HepG2 (cell line): ENCODE measurements around the gene MPV17L2. TPM values are rescaled to one million over a fixed set of nuclear protein-coding genes. Genes with fewer than 3 reads are reported as not detected.

Experiments used
- ATAC-seq: fragments of 200-7000 bp; cut with Tn5 transposase; 3 replicates; pipeline ENCODE4 v1.9.1; 2020; ENCODE audit warnings: mild to moderate bottlenecking, moderate library complexity
- BruUV-seq: library from RNA; stranded (reverse); fragments of 400-500 nt; replicated peaks from 2 replicates; lab custom pipeline; 2021; lab: Mats Ljungman, UMichigan
- CTCF ChIA-PET: fragments of 300-600 bp; formaldehyde crosslinking; extraction: SDS; loops from one replicate; lab custom pipeline; 2021; ENCODE audit warnings: low total read pairs, inconsistent platforms, low intra/inter-chr PET ratio; lab: Yijun Ruan, JAX
- POLR2A ChIA-PET: fragments of 350-600 bp; sonication (Branson Sonifier 250); formaldehyde crosslinking; loops from one replicate; lab custom pipeline; 2020; ENCODE audit warnings: antibody characterized with exemption, inconsistent platforms; lab: Yijun Ruan, JAX
- DNase-seq: peaks from one replicate; pipeline ENCODE4 v3.0.0-alpha.2; 2015; ENCODE audit warnings: low spot score
- FAIRE-seq: peaks from 3 replicates; lab custom pipeline; 2011; peaks lifted over from hg19 to GRCh38; lab: Jason Lieb, UNC
- H2AFZ ChIP-seq: one replicate; pipeline ENCODE4 v1.6.1; 2011; ENCODE audit warnings: low read length, inconsistent platforms
- H3K27ac ChIP-seq: fragments of 300-600 bp; 3 replicates; pipeline ENCODE4 v1.8.0; 2011; ENCODE audit warnings: mixed run types, mild to moderate bottlenecking, mixed read lengths, low read length, inconsistent platforms; ENCODE audit not compliant: insufficient read depth; ENCODE audit errors: extremely low read length
- H3K27me3 ChIP-seq, 2 experiments: fragments of 200-600 bp in 1 of 2; 2 replicates in 1 of 2; 3 replicates in 1 of 2; pipeline versions ENCODE4 v1.6.0 to v1.8.0; 2011; ENCODE audit warnings: low read length in 2 of 2, mild to moderate bottlenecking in 2 of 2, moderate library complexity in 2 of 2, inconsistent platforms in 1 of 2; ENCODE audit not compliant: insufficient read depth in 2 of 2, control insufficient read depth in 1 of 2
- H3K36me3 ChIP-seq, 2 experiments: fragments of 200-600 bp in 1 of 2; replicated peaks in 1 of 2; 2 replicates in 1 of 2; 3 replicates in 1 of 2; pipeline versions ENCODE4 v1.5.1 to v1.8.0; 2011; ENCODE audit warnings: low read length in 2 of 2, inconsistent platforms in 1 of 2; ENCODE audit not compliant: insufficient read depth in 2 of 2, control insufficient read depth in 1 of 2
- H3K4me1 ChIP-seq: 2 replicates; pipeline ENCODE4 v1.5.1; 2012; ENCODE audit warnings: low read length, inconsistent platforms; ENCODE audit not compliant: insufficient read depth
- H3K4me2 ChIP-seq: 2 replicates; pipeline ENCODE4 v1.6.0; 2011; ENCODE audit warnings: low read depth, low read length, inconsistent platforms
- H3K4me3 ChIP-seq, 3 experiments: fragments of 200-600 bp in 1 of 3; sonication (generic), shearing (Covaris generic) in 1 of 3; replicated peaks in 1 of 3; 2 replicates each; pipeline ENCODE4 v1.5.1; 2011 to 2016; ENCODE audit warnings: low read length in 3 of 3, inconsistent platforms in 2 of 3, low read depth in 2 of 3, mild to moderate bottlenecking in 2 of 3, control low read depth in 1 of 3, mixed read lengths in 1 of 3; ENCODE audit not compliant: insufficient read depth in 1 of 3
- H3K79me2 ChIP-seq: one replicate; pipeline ENCODE4 v1.6.1; 2011; ENCODE audit warnings: low read length, inconsistent platforms; ENCODE audit not compliant: insufficient read depth
- H3K9ac ChIP-seq: 2 replicates; pipeline ENCODE4 v1.6.0; 2011; ENCODE audit warnings: mild to moderate bottlenecking, low read depth, low read length, inconsistent platforms; ENCODE audit not compliant: insufficient read depth
- H3K9me3 ChIP-seq: 2 replicates; pipeline ENCODE4 v1.5.1; 2012; ENCODE audit warnings: mild to moderate bottlenecking, low read length
- H4K20me1 ChIP-seq: 2 replicates; pipeline ENCODE4 v1.6.0; 2011; ENCODE audit warnings: inconsistent platforms, mild to moderate bottlenecking, low read length, moderate library complexity; ENCODE audit not compliant: insufficient read depth
- FOXC1 ChIP-seq: sonication (generic); formaldehyde crosslinking; IDR thresholded peaks from 2 replicates; pipeline ENCODE4 v1.8.0; 2022; ENCODE audit warnings: mild to moderate bottlenecking, missing genetic modification reagents, borderline replicate concordance
- IRX3 ChIP-seq: sonication (generic); formaldehyde crosslinking; IDR thresholded peaks from 2 replicates; pipeline ENCODE4 v1.8.1; 2023; ENCODE audit warnings: mild to moderate bottlenecking, low read depth, missing genetic modification reagents, borderline replicate concordance
- KMT2A ChIP-seq: sonication (generic); formaldehyde crosslinking; IDR thresholded peaks from 2 replicates; pipeline ENCODE4 v1.4.0; 2020; ENCODE audit warnings: missing genetic modification reagents
- NCOR1 ChIP-seq: fragments of 200-600 bp; sonication (generic); IDR thresholded peaks from 2 replicates; pipeline ENCODE4 v1.7.0; 2017; ENCODE audit warnings: antibody characterized with exemption, low read length, borderline replicate concordance
- RBAK ChIP-seq: sonication (generic); formaldehyde crosslinking; IDR thresholded peaks from 2 replicates; pipeline ENCODE4 v1.5.1; 2020; ENCODE audit warnings: mild to moderate bottlenecking, missing genetic modification reagents
- RBFOX2 ChIP-seq: fragments of 200-400 bp; formaldehyde crosslinking; IDR thresholded peaks from 2 replicates; pipeline ENCODE4 v1.6.1; 2017; ENCODE audit warnings: low read depth, mild to moderate bottlenecking, low read length
- RBM22 ChIP-seq: fragments of 200-400 bp; formaldehyde crosslinking; optimal IDR thresholded peaks from 2 replicates; pipeline ENCODE3; 2017; ENCODE audit warnings: mild to moderate bottlenecking, low read length, moderate library complexity
- SIX4 ChIP-seq: sonication (generic); formaldehyde crosslinking; IDR thresholded peaks from 2 replicates; pipeline ENCODE4 v1.4.0; 2020; ENCODE audit warnings: missing genetic modification reagents
- SMAD1 ChIP-seq: sonication (generic); formaldehyde crosslinking; IDR thresholded peaks from 2 replicates; pipeline ENCODE4 v1.4.0; 2020; ENCODE audit warnings: missing genetic modification reagents, low read depth, mild to moderate bottlenecking, borderline replicate concordance
- SNAPC2 ChIP-seq: sonication (generic); formaldehyde crosslinking; IDR thresholded peaks from 2 replicates; pipeline ENCODE4 v1.8.1; 2022; ENCODE audit warnings: mild to moderate bottlenecking, missing genetic modification reagents
- TCF7L2 ChIP-seq: IDR thresholded peaks from 2 replicates; pipeline ENCODE4 v1.6.1; 2011; ENCODE audit warnings: mild to moderate bottlenecking, low read depth, low read length, moderate library complexity
- UBTF ChIP-seq: sonication (generic); formaldehyde crosslinking; IDR thresholded peaks from 2 replicates; pipeline ENCODE4 v1.4.0; 2020; ENCODE audit warnings: mild to moderate bottlenecking, missing genetic modification reagents
- YY1 ChIP-seq: IDR thresholded peaks from 2 replicates; pipeline ENCODE4 v1.6.1; 2011; ENCODE audit warnings: low read length, low read depth, moderate library complexity, mild to moderate bottlenecking; ENCODE audit not compliant: insufficient read depth, insufficient replicate concordance
- ZNF44 ChIP-seq: sonication (generic); formaldehyde crosslinking; IDR thresholded peaks from 2 replicates; pipeline ENCODE4 v1.5.1; 2020; ENCODE audit warnings: mild to moderate bottlenecking, missing genetic modification reagents
- ZNF784 ChIP-seq: sonication (generic); formaldehyde crosslinking; IDR thresholded peaks from 2 replicates; pipeline ENCODE4 v1.5.1; 2020; ENCODE audit warnings: missing genetic modification reagents, mild to moderate bottlenecking, borderline replicate concordance
- WGBS: methylation state at CpG from one replicate; pipeline ENCODE4 v1.1.6; 2017; ENCODE audit warnings: low lambda C conversion rate; 5-methylcytosine and 5-hydroxymethylcytosine counted together
- in situ Hi-C: cut with HindIII; loops from 2 replicates; pipeline ENCODE4 v1.10.0; 2017; ENCODE audit warnings: low pct_unique_long_range_greater_than_20kb; ENCODE audit not compliant: extremely low pct_ligation_motif_present
- intact Hi-C: fragments of 100-400 bp; cut with micrococcal nuclease; formaldehyde crosslinking; loops from one replicate; pipeline ENCODE4 v1.10.0; 2022; ENCODE audit not compliant: unreplicated experiment
- polyA plus RNA-seq, 8 experiments: library from polyadenylated mRNA; depleted of rRNA in 3 of 8; stranded (reverse) in 7 of 8; unstranded in 1 of 8; fragments of >200 nt; fragmentation: Illumina TruSeq in 4 of 8; extraction: Trizol in 4 of 8; gene quantifications; 2 replicates each; pipeline versions ENCODE4 v1.2.1 to v1.2.3, GENCODE V29; 2011 to 2016; ENCODE audit warnings: low read depth in 4 of 8, missing spikeins in 1 of 8, mixed read lengths in 1 of 8; ENCODE audit not compliant: insufficient read depth in 1 of 8
- total RNA-seq, 5 experiments: library from RNA; depleted of rRNA; stranded (reverse); fragments of >200 nt; fragmentation: Illumina TruSeq; extraction: Trizol; gene quantifications; 2 replicates each; pipeline ENCODE4 v1.2.3, GENCODE V29; 2016; ENCODE audit warnings: low read depth in 1 of 5
- TF ChIP-seq, protein P1 (sequence below): sonication (generic); formaldehyde crosslinking; IDR thresholded peaks from 2 replicates; pipeline ENCODE4 v1.4.0; 2020; ENCODE audit warnings: missing genetic modification reagents

The MPV17L2 gene
- total and polyA plus RNA-seq, 2 of the 13 experiments (the other 11 are each of a cell fraction or from before 2014, with no cell fraction given): 13.6 to 16.7 TPM

- Histone ChIP-seq H3K4me3 (no peak overlapping the region), H3K27ac (no peak overlapping the region), H2AFZ (no peak overlapping the region), H3K9ac (no peak overlapping the region), H3K27me3 (no peaks in the 10 kb centered on the region), H3K4me2 (no peak overlapping the region), H4K20me1 (0 out of 2 replicates have a peak, but pooled peaks cover 3% of the 10 kb centered on the region), H3K79me2 (no peaks in the 10 kb centered on the region), H3K36me3 (peaks cover 15 to 29% of the 10 kb centered on the region in 2 experiments), H3K9me3 (no peaks in the 10 kb centered on the region), H3K4me1 (no peaks in the 10 kb centered on the region)
- ChIA-PET CTCF (interaction anchor here (0.7 to 3.2 kb wide), 3 partner anchors 56 to 110 kb away, joined by 4 to 25 read pairs (median 4); no protein-coding TSS in a partner anchor), POLR2A (interaction anchor here (0.9 to 2.6 kb wide), 4 partner anchors 15 to 58 kb away, joined by 3 to 8 read pairs (median 4); no protein-coding TSS in a partner anchor)
- FAIRE-seq (no peak), DNase-seq (no peak), ATAC-seq (no peak)
- intact Hi-C loops (loop anchor here (1.0 kb wide), 1 partner anchor 56 kb away; no protein-coding TSS in a partner anchor), in situ Hi-C loops (no loop called here)
- no peak for TF ChIP-seq YY1
- no peak for TF ChIP-seq FOXC1
- TF ChIP-seq RBM22: no peak
- no peak for TF ChIP-seq KMT2A (CRISPR knock-in tag)
- no peak for TF ChIP-seq IRX3 (CRISPR knock-in tag)
- TF ChIP-seq RBAK (CRISPR knock-in tag): no peak
- no peak for TF ChIP-seq NCOR1
- TF ChIP-seq ZNF784: no peak
- no peak for TF ChIP-seq ZNF44 (CRISPR knock-in tag)
- no peak for TF ChIP-seq TCF7L2
- no peak for TF ChIP-seq UBTF (CRISPR knock-in tag)
- no peak for TF ChIP-seq SNAPC2 (CRISPR knock-in tag)
- TF ChIP-seq RBFOX2: peak; percentile 51; the same call in 1 of the 2 replicates
- TF ChIP-seq SMAD1 (CRISPR knock-in tag): no peak
- TF ChIP-seq, protein P1, sequence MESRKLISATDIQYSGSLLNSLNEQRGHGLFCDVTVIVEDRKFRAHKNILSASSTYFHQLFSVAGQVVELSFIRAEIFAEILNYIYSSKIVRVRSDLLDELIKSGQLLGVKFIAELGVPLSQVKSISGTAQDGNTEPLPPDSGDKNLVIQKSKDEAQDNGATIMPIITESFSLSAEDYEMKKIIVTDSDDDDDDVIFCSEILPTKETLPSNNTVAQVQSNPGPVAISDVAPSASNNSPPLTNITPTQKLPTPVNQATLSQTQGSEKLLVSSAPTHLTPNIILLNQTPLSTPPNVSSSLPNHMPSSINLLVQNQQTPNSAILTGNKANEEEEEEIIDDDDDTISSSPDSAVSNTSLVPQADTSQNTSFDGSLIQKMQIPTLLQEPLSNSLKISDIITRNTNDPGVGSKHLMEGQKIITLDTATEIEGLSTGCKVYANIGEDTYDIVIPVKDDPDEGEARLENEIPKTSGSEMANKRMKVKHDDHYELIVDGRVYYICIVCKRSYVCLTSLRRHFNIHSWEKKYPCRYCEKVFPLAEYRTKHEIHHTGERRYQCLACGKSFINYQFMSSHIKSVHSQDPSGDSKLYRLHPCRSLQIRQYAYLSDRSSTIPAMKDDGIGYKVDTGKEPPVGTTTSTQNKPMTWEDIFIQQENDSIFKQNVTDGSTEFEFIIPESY (CRISPR knock-in tag): peak; percentile 41; the same call in 1 of the 2 replicates
- TF ChIP-seq SIX4: no peak
- 99% methylated on average over 26 of the region's 66 CpGs for WGBS
- BruUV-seq: no TSS peak
These were observed 24.2 kb upstream of the MPV17L2 start for GRCh38 chr19:18168673-18169381.
